HAP-1 (cell line): ENCODE results near the gene OR2AT4.
"Not testable (repeated sequence)": the region's sequence is repeated elsewhere in the genome, so short reads cannot be mapped to it uniquely, and the experiment has no call there.

Experiments used
- DNase-seq, 2 experiments: peaks; one replicate each; pipeline ENCODE4 v3.0.0-alpha.2; 2016 to 2020; ENCODE audit warnings: low spot score in 2 of 2
- H3K27me3 ChIP-seq: fragments of 250-450 bp; sonication (Bioruptor Pico); 2 replicates; pipeline ENCODE4 v1.5.1; 2020; ENCODE audit warnings: low read depth, mild to moderate bottlenecking, moderate library complexity
- H3K36me3 ChIP-seq: fragments of 250-450 bp; sonication (Bioruptor Pico); replicated peaks from 2 replicates; pipeline ENCODE4 v1.5.1; 2020; ENCODE audit warnings: mild to moderate bottlenecking
- H3K4me1 ChIP-seq: fragments of 250-450 bp; sonication (Bioruptor Pico); 2 replicates; pipeline ENCODE4 v1.5.1; 2020; ENCODE audit warnings: mild to moderate bottlenecking
- H3K4me3 ChIP-seq: fragments of 250-450 bp; sonication (Bioruptor Pico); 2 replicates; pipeline ENCODE4 v1.5.1; 2020; ENCODE audit warnings: mild to moderate bottlenecking, moderate library complexity
- H3K9me3 ChIP-seq: fragments of 250-450 bp; sonication (Bioruptor Pico); 2 replicates; pipeline ENCODE4 v1.5.1; 2020; ENCODE audit warnings: mild to moderate bottlenecking, moderate library complexity
- in situ Hi-C: fragments of 300-500 bp; cut with MboI; formaldehyde crosslinking; loops from 3 replicates; pipeline ENCODE4 v1.14.3; 2020; ENCODE audit warnings: low sequenced_read_pairs, inconsistent platforms, mixed read lengths

The OR2AT4 gene

GRCh38 chr11:75118577-75118976 lies 21.9 kb upstream of the OR2AT4 start:
- no peak for DNase-seq
- Histone ChIP-seq H3K36me3 (no peaks in the 10 kb centered on the region), H3K4me1 (no peaks in the 10 kb centered on the region), H3K4me3 (no peak overlapping the region), H3K9me3 (no peaks in the 10 kb centered on the region), H3K27me3 (no peaks in the 10 kb centered on the region)
- in situ Hi-C loops = no loop called here

DNA sequence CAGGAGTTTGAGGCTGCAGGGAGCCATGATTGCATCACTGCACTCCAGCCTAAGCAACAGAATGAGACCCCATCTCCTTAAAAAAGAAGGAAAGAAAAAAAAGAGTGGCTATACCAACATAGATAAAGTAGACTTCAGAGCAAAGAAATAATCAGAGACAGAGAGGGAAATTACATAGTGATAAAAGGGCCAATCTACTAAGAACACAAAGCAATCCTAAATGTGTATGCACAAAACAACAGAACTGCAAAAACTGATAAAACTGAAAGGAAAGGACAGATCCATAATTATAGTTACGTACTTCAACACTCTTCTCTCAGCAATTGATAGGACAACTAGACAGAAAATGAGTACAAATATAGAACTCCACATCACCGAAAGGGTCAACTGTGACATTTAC lies 17.8 kb upstream of the OR2AT4 start:
- in situ Hi-C loops = no loop called here
- H3K4me3 ChIP-seq = no peak overlapping the region
- no peaks in the 10 kb centered on the region for H3K27me3 ChIP-seq
- no peak for DNase-seq
- no peaks in the 10 kb centered on the region for H3K36me3 ChIP-seq
- H3K4me1 ChIP-seq = no peaks in the 10 kb centered on the region
- no peaks in the 10 kb centered on the region; the same call in 1 of the 2 replicates for H3K9me3 ChIP-seq

- no peaks in the 10 kb centered on the region for H3K27me3 ChIP-seq
- in situ Hi-C loops = no loop called here
- no peaks in the 10 kb centered on the region; the same call in 1 of the 2 replicates for H3K9me3 ChIP-seq
- no peaks in the 10 kb centered on the region for H3K4me1 ChIP-seq
- DNase-seq = no peak
- no peak overlapping the region for H3K4me3 ChIP-seq
- no peaks in the 10 kb centered on the region for H3K36me3 ChIP-seq
These were observed 16.4 kb upstream of the OR2AT4 start for GRCh38 chr11:75113030-75113429.

DNA sequence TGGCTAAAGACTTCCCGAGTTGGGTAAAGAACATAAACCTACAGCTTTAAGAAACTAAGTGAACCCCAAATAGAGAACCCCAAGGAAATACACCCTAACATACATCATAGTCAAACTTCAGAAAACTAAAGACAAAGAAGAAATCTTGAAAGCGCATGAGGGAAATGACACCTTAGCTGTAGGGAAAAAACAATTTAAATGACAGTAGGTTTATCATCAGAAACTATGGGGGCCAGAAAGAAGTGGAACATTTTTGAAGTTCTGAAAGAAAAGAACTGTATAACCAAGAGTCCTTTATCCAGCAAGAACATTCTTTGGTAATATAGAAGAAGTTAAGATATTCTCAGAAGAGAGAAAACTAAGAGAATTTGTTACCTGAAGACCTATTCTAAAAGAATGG lies 15.5 kb upstream of the OR2AT4 start:
- Histone ChIP-seq H3K9me3 (no peaks in the 10 kb centered on the region; the same call in 1 of the 2 replicates), H3K36me3 (no peaks in the 10 kb centered on the region), H3K27me3 (no peaks in the 10 kb centered on the region), H3K4me1 (no peaks in the 10 kb centered on the region), H3K4me3 (no peak overlapping the region)
- no peak for DNase-seq
- in situ Hi-C loops = no loop called here

DNA sequence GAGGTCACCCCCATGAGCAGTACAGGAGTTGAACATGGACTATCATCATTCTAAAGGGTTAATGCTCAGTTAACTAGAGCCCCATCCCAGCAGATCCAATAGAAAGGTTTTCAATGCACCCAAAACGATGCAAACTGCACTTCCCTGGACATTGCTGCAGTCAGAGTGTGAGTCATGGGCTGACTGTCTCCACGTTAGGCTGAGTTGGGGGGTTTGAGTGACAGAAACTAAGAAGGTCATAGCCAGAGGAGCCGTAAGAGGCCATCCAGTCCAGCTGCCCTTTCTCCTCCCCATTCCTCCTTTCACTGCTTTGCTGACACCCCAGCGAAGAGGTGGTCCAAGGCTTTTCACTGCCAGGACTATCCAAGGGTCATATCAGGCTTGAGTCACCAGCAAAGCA lies 10.5 kb upstream of the OR2AT4 start:
- no peaks in the 10 kb centered on the region for H3K4me1 ChIP-seq
- H3K36me3 ChIP-seq = no peaks in the 10 kb centered on the region
- no peak overlapping the region for H3K4me3 ChIP-seq
- in situ Hi-C loops = no loop called here
- DNase-seq = no peak
- H3K9me3 ChIP-seq = no peaks in the 10 kb centered on the region; the same call in 1 of the 2 replicates
- no peaks in the 10 kb centered on the region for H3K27me3 ChIP-seq

DNA sequence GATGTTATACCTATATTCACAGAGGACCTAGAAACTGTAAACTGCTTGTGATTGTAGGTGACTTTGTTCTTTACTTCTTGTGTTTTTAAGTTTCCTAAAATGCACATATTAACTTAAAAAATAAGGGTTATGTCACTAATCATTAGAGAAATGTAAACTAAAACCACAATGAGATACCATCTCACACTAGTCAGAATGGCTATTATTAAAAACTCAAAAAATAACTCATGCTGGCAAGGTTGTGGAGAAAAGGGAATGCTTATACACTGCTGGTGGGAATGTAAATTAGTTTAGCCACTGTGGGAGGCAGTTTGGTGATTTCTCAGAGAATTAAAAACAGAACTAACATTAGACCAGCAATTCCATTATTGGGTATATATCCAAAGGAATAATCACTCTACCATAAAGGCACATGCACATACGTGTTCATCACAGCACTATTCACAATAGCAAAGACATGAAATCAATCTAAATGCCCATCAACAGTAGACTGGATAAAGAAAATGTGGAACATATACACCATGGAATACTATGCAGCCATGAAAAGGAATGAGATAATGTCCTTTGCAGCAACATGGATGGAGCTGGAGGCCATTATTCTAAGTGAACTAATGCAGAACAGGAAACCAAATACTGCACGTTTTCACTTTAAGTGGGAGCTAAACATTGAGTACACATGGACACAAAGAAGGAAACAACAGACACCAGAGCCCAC lies 9.4 kb upstream of the OR2AT4 start:
- DNase-seq, H3K27me3 ChIP-seq, H3K9me3 ChIP-seq, in situ Hi-C loops, H3K4me3 ChIP-seq, H3K4me1 ChIP-seq, H3K36me3 ChIP-seq: not testable (repeated sequence)

- Histone ChIP-seq H3K27me3 (no peaks in the 10 kb centered on the region), H3K9me3 (no peaks in the 10 kb centered on the region), H3K4me3 (no peak overlapping the region), H3K4me1 (no peaks in the 10 kb centered on the region), H3K36me3 (no peaks in the 10 kb centered on the region)
- in situ Hi-C loops = no loop called here
- DNase-seq = peak in 1 of 2 experiments; percentile 27
These were observed 8.8 kb upstream of the OR2AT4 start for GRCh38 chr11:75105462-75105925.

DNA sequence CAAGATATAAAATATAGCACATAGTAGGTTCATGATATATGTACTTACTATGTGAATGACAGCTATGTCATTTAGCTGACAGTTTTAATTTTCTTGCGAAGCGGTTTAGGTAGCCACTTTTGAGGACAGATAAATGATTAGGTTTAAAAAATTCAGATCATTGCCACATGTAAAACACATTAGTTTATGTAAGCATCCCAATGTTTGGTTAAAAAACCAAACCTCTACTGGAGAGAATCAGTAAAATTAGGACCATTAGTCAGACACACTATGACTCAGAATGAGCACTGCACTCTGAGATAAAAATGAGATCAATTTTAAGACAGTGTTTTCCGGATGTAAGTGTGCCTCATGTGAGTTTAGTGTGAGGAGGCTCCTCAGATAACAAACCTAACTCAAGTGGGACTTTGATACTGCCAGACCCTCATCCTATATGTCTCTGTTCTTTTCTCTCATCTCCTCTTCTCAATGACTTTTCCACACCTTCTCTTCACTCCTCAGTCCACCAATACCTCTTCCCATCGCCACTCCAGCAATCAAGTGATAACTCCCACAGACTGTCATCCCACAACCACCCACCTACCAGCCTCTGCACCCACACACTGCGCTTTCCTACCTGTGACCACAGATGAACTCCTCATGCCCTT lies 6.8 kb upstream of the OR2AT4 start:
- in situ Hi-C loops = no loop called here
- Histone ChIP-seq H3K27me3 (no peaks in the 10 kb centered on the region), H3K4me3 (no peak overlapping the region), H3K4me1 (no peaks in the 10 kb centered on the region), H3K36me3 (no peaks in the 10 kb centered on the region), H3K9me3 (no peaks in the 10 kb centered on the region)
- no peak for DNase-seq

- no peaks in the 10 kb centered on the region for H3K4me1 ChIP-seq
- no peak overlapping the region for H3K4me3 ChIP-seq
- H3K9me3 ChIP-seq = no peaks in the 10 kb centered on the region
- no peak for DNase-seq
- no peaks in the 10 kb centered on the region for H3K36me3 ChIP-seq
- no peaks in the 10 kb centered on the region for H3K27me3 ChIP-seq
- in situ Hi-C loops = no loop called here
These were observed 4.9 kb upstream of the OR2AT4 start for GRCh38 chr11:75101424-75102128.

DNA sequence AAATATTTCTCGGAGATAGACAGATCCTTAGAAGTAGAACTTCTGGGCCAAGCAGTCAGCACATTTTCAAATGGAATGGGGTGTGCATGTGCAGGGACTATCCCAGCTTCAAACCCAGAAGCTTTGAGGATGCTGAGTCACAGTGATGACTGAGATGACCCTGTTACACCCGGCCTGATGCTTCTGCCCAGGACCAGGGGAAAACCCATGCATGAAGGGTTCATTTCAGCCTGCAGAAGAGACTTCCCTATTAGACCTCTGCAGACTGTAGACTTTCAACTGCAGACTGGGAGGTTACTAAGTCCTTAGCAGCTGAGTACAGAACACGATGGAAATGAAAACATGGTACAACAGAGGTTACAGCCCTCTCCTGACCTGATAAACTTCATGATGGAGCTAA lies 3.6 kb upstream of the OR2AT4 start:
- Histone ChIP-seq H3K27me3 (no peaks in the 10 kb centered on the region), H3K9me3 (no peaks in the 10 kb centered on the region), H3K4me1 (no peaks in the 10 kb centered on the region), H3K4me3 (no peak overlapping the region), H3K36me3 (no peaks in the 10 kb centered on the region)
- no peak for DNase-seq
- in situ Hi-C loops = no loop called here

DNA sequence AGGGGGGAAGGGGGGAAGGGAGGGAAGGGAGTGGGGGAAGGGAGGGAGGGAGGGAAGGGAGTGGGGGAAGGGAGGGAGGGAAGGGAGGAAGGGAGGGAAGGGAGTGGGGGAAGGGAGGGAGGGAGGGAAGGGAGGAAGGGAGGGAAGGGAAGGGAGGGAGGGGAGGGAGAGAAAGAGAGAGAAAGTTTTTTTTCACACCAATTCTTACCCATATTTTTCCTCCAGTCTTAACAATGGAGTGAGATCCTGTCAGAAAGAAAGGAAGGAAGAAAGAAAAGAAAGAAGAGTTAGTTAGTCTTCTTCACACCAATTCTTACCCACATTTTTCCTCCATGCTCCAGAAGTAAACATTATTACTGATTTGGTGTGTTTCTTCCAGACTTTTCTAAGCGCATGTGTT lies 3.0 kb upstream of the OR2AT4 start:
- in situ Hi-C loops = no loop called here
- DNase-seq = no peak
- Histone ChIP-seq H3K9me3 (no peaks in the 10 kb centered on the region), H3K4me3 (no peak overlapping the region), H3K27me3 (no peaks in the 10 kb centered on the region), H3K4me1 (no peaks in the 10 kb centered on the region), H3K36me3 (no peaks in the 10 kb centered on the region)

GRCh38 chr11:75098835-75099439 lies 2.3 kb upstream of the OR2AT4 start:
- DNase-seq, H3K4me1 ChIP-seq, H3K4me3 ChIP-seq, H3K9me3 ChIP-seq, H3K27me3 ChIP-seq, in situ Hi-C loops, H3K36me3 ChIP-seq: not testable (repeated sequence)

GRCh38 chr11:75098181-75098580 lies 1.5 kb upstream of the OR2AT4 start:
- DNase-seq, H3K9me3 ChIP-seq, H3K36me3 ChIP-seq, H3K4me3 ChIP-seq, H3K4me1 ChIP-seq, in situ Hi-C loops, H3K27me3 ChIP-seq: not testable (repeated sequence)

DNA sequence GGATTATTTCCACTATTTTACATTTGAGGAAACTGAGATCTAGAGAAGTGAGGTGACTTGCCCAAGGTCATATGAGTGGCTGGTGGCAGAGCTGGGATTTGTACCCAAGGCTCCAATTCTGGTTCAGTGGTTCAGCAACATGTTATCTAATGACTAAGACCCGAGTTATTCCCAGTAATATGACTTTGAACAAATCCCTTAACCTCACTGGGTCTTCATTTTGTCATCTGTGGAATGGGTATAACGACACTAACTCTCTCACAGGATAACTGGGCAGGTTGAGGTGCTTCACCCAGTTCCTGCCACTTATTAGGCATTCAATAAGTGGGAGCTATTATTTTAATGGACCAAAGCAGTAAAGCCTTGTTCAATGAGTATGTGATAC lies 489 bp upstream of the OR2AT4 start:
- DNase-seq = no peak
- in situ Hi-C loops = no loop called here
- H3K4me3 ChIP-seq = no peak overlapping the region
- H3K27me3 ChIP-seq = no peaks in the 10 kb centered on the region
- no peaks in the 10 kb centered on the region for H3K36me3 ChIP-seq
- H3K9me3 ChIP-seq = no peaks in the 10 kb centered on the region
- no peaks in the 10 kb centered on the region for H3K4me1 ChIP-seq
